HepG2 (cell line): ENCODE data around the gene ADAM10. TPM values are rescaled to one million over a fixed set of nuclear protein-coding genes. Genes with fewer than 3 reads are reported as not detected.

Experiments used
- ARID2 ChIP-seq: sonication (generic); formaldehyde crosslinking; IDR thresholded peaks from 2 replicates; pipeline ENCODE4 v1.8.1; 2022; ENCODE audit warnings: mild to moderate bottlenecking, missing genetic modification reagents, borderline replicate concordance
- CSRNP1 ChIP-seq: sonication (generic); formaldehyde crosslinking; IDR thresholded peaks from 2 replicates; pipeline ENCODE4 v1.8.1; 2023; ENCODE audit warnings: mild to moderate bottlenecking, missing genetic modification reagents
- NCOA1 ChIP-seq: sonication (generic); formaldehyde crosslinking; IDR thresholded peaks from 2 replicates; pipeline ENCODE4 v1.9.0; 2021; ENCODE audit warnings: missing genetic modification reagents
- NFE2 ChIP-seq: sonication (generic); formaldehyde crosslinking; IDR thresholded peaks from 2 replicates; pipeline ENCODE4 v1.4.0; 2020; ENCODE audit warnings: missing genetic modification reagents
- RXRA ChIP-seq: sonication (generic); formaldehyde crosslinking; IDR thresholded peaks from 2 replicates; pipeline ENCODE4 v1.5.1; 2020; ENCODE audit warnings: missing genetic modification reagents
- TARDBP ChIP-seq: sonication (generic); formaldehyde crosslinking; IDR thresholded peaks from 2 replicates; pipeline ENCODE4 v1.8.0; 2022; ENCODE audit warnings: mild to moderate bottlenecking, missing genetic modification reagents
- ZBTB2 ChIP-seq: sonication (generic); formaldehyde crosslinking; IDR thresholded peaks from 2 replicates; pipeline ENCODE4 v1.8.0; 2022; ENCODE audit warnings: low read depth, missing genetic modification reagents
- ZBTB38 ChIP-seq: sonication (generic); formaldehyde crosslinking; IDR thresholded peaks from 2 replicates; pipeline ENCODE4 v1.5.1; 2020; ENCODE audit warnings: mild to moderate bottlenecking, missing genetic modification reagents
- polyA plus RNA-seq, 8 experiments: library from polyadenylated mRNA; depleted of rRNA in 3 of 8; stranded (reverse) in 7 of 8; unstranded in 1 of 8; fragments of >200 nt; fragmentation: Illumina TruSeq in 4 of 8; extraction: Trizol in 4 of 8; gene quantifications; 2 replicates each; pipeline versions ENCODE4 v1.2.1 to v1.2.3, GENCODE V29; 2011 to 2016; ENCODE audit warnings: low read depth in 4 of 8, missing spikeins in 1 of 8, mixed read lengths in 1 of 8; ENCODE audit not compliant: insufficient read depth in 1 of 8
- total RNA-seq, 5 experiments: library from RNA; depleted of rRNA; stranded (reverse); fragments of >200 nt; fragmentation: Illumina TruSeq; extraction: Trizol; gene quantifications; 2 replicates each; pipeline ENCODE4 v1.2.3, GENCODE V29; 2016; ENCODE audit warnings: low read depth in 1 of 5

The ADAM10 gene
- total and polyA plus RNA-seq, 2 of the 13 experiments (the other 11 are each of a cell fraction or from before 2014, with no cell fraction given): 92.7 to 125 TPM

GRCh38 chr15:58771621-58772250 lies 22.2 kb upstream of the ADAM10 start (continued):
- 0 out of 2 replicates have a peak, but pooled peaks have one; percentile 49 for TF ChIP-seq CSRNP1 (CRISPR knock-in tag)
- TF ChIP-seq ZBTB38 (CRISPR knock-in tag): 0 out of 2 replicates have a peak, but pooled peaks have one; percentile 1
- TF ChIP-seq NFE2 (CRISPR knock-in tag): no peak
- 0 out of 2 replicates have a peak, but pooled peaks have one; percentile 7 for TF ChIP-seq TARDBP (CRISPR knock-in tag)
- peak; percentile 4; the same call in 1 of the 2 replicates for TF ChIP-seq ZBTB2 (CRISPR knock-in tag)
- TF ChIP-seq RXRA (CRISPR knock-in tag): no peak
- no peak for TF ChIP-seq ARID2 (CRISPR knock-in tag)
- no peak for TF ChIP-seq NCOA1 (CRISPR knock-in tag)
